IMR-90 (cell line): ENCODE measurements around the gene FAS. TPM values are rescaled to one million over a fixed set of nuclear protein-coding genes. Genes with fewer than 3 reads are reported as not detected.
A peak's percentile ranks its signal among the peaks of the same experiment; 100 is the strongest.

Experiments used
- ATAC-seq: fragments of 200-7000 bp; cut with Tn5 transposase; 2 replicates; pipeline ENCODE4 v1.9.1; 2020; ENCODE audit warnings: low read depth, mild to moderate bottlenecking, moderate library complexity
- BruUV-seq: library from RNA; stranded (reverse); fragments of 400-500 nt; replicated peaks from 2 replicates; lab custom pipeline; 2021; lab: Mats Ljungman, UMichigan
- CTCF ChIA-PET: fragments of 300-600 bp; formaldehyde crosslinking; extraction: SDS; loops from one replicate; lab custom pipeline; 2021; ENCODE audit warnings: antibody characterized with exemption; lab: Yijun Ruan, JAX
- POLR2A ChIA-PET: fragments of 300-600 bp; sonication (Branson Sonifier 250); formaldehyde crosslinking; loops from one replicate; lab custom pipeline; 2022; ENCODE audit warnings: antibody characterized with exemption; ENCODE audit not compliant: unreplicated experiment; lab: Charles Lee
- DNase-seq: peaks from one replicate; pipeline ENCODE4 v3.0.0; 2013
- H2AFZ ChIP-seq: replicated peaks from 2 replicates; pipeline ENCODE3; 2013; ENCODE audit warnings: low read length, mild to moderate bottlenecking; ENCODE audit not compliant: poor library complexity
- H2AK5ac ChIP-seq: 2 replicates; pipeline ENCODE4 v1.6.1; 2013; ENCODE audit warnings: low read depth, low read length, inconsistent platforms
- H2AK9ac ChIP-seq: replicated peaks from 2 replicates; pipeline ENCODE3; 2013; ENCODE audit warnings: mild to moderate bottlenecking, low read depth, low read length, moderate library complexity; ENCODE audit not compliant: poor library complexity
- H2BK120ac ChIP-seq: 2 replicates; pipeline ENCODE4 v1.6.1; 2013; ENCODE audit warnings: low read depth, low read length, inconsistent platforms
- H2BK15ac ChIP-seq: 3 replicates; pipeline ENCODE4 v1.6.1; 2013; ENCODE audit warnings: low read depth, low read length, inconsistent platforms
- H2BK20ac ChIP-seq: 2 replicates; pipeline ENCODE4 v1.6.1; 2013; ENCODE audit warnings: low read depth, mild to moderate bottlenecking, inconsistent platforms, low read length, moderate library complexity
- H2BK5ac ChIP-seq: 2 replicates; pipeline ENCODE4 v1.6.1; 2013; ENCODE audit warnings: mild to moderate bottlenecking, low read depth, low read length, inconsistent platforms; ENCODE audit not compliant: poor library complexity, severe bottlenecking
- H3K14ac ChIP-seq: replicated peaks from 2 replicates; pipeline ENCODE4 v1.6.1; 2013; ENCODE audit warnings: low read depth, low read length, inconsistent platforms
- H3K18ac ChIP-seq: 2 replicates; pipeline ENCODE4 v1.6.1; 2013; ENCODE audit warnings: low read depth, low read length, control low read depth
- H3K23ac ChIP-seq: 2 replicates; pipeline ENCODE4 v1.6.1; 2013; ENCODE audit warnings: low read depth, low read length, inconsistent platforms
- H3K27ac ChIP-seq: 2 replicates; pipeline ENCODE4 v1.5.1; 2013; ENCODE audit warnings: mild to moderate bottlenecking, control low read depth, low read length; ENCODE audit not compliant: insufficient read depth
- H3K27me3 ChIP-seq: 2 replicates; pipeline ENCODE4 v1.6.1; 2013; ENCODE audit warnings: low read length; ENCODE audit not compliant: control insufficient read depth, insufficient read depth
- H3K36me3 ChIP-seq: 2 replicates; pipeline ENCODE4 v1.6.1; 2013; ENCODE audit warnings: low read length, mixed read lengths; ENCODE audit not compliant: control insufficient read depth, insufficient read depth
- H3K4ac ChIP-seq: 2 replicates; pipeline ENCODE4 v1.6.1; 2013; ENCODE audit warnings: low read depth, low read length, inconsistent platforms
- H3K4me1 ChIP-seq: 2 replicates; pipeline ENCODE4 v1.6.1; 2013; ENCODE audit warnings: low read length, mixed read lengths; ENCODE audit not compliant: control insufficient read depth, insufficient read depth
- H3K4me2 ChIP-seq: 2 replicates; pipeline ENCODE4 v1.6.1; 2013; ENCODE audit warnings: low read depth, mild to moderate bottlenecking, control low read depth, low read length, moderate library complexity
- H3K4me3 ChIP-seq: 2 replicates; pipeline ENCODE4 v1.5.1; 2013; ENCODE audit warnings: low read depth, mild to moderate bottlenecking, control low read depth, low read length, moderate library complexity; ENCODE audit not compliant: insufficient read depth
- H3K56ac ChIP-seq: 2 replicates; pipeline ENCODE4 v1.6.1; 2013; ENCODE audit warnings: low read length, inconsistent platforms; ENCODE audit not compliant: insufficient read depth; ENCODE audit errors: extremely low read depth
- H3K79me1 ChIP-seq, 2 experiments: 2 replicates each; pipeline ENCODE4 v1.6.1; 2013; ENCODE audit warnings: low read length in 2 of 2, inconsistent platforms in 1 of 2, low read depth in 1 of 2
- H3K9ac ChIP-seq: 2 replicates; pipeline ENCODE4 v1.6.1; 2013; ENCODE audit warnings: low read depth, low read length, control low read depth
- H3K9me1 ChIP-seq: 2 replicates; pipeline ENCODE4 v1.6.1; 2013; ENCODE audit warnings: low read length, inconsistent platforms; ENCODE audit not compliant: insufficient read depth
- H3K9me3 ChIP-seq: 2 replicates; pipeline ENCODE4 v1.6.1; 2013; ENCODE audit warnings: low read length; ENCODE audit not compliant: control insufficient read depth, insufficient read depth
- H4K20me1 ChIP-seq: 2 replicates; pipeline ENCODE4 v1.6.1; 2013; ENCODE audit warnings: low read length, inconsistent platforms; ENCODE audit not compliant: insufficient read depth
- H4K5ac ChIP-seq: 2 replicates; pipeline ENCODE4 v1.6.1; 2013; ENCODE audit warnings: mild to moderate bottlenecking, low read depth, low read length, control low read depth
- H4K8ac ChIP-seq, 2 experiments: 2 replicates each; pipeline ENCODE4 v1.6.1; 2013; ENCODE audit warnings: low read depth in 2 of 2, low read length in 2 of 2, control low read depth in 1 of 2, inconsistent platforms in 1 of 2
- H4K91ac ChIP-seq: 2 replicates; pipeline ENCODE4 v1.6.1; 2013; ENCODE audit warnings: low read depth, low read length, inconsistent platforms; ENCODE audit not compliant: insufficient read depth
- BHLHE40 ChIP-seq: fragments of 150-350 bp; IDR thresholded peaks from 2 replicates; pipeline ENCODE4 v1.6.1; 2016; ENCODE audit warnings: mild to moderate bottlenecking, low read depth, low read length
- MXI1 ChIP-seq: IDR thresholded peaks from 2 replicates; pipeline ENCODE4 v1.6.1; 2012; ENCODE audit warnings: low read depth, mild to moderate bottlenecking, low read length, moderate library complexity, borderline replicate concordance
- RAD21 ChIP-seq: IDR thresholded peaks from 2 replicates; pipeline ENCODE4 v1.6.1; 2012; ENCODE audit warnings: low read length, improper control_type of control experiment
- RFX5 ChIP-seq: IDR thresholded peaks from 2 replicates; pipeline ENCODE4 v1.8.0; 2012; ENCODE audit warnings: low read depth, mild to moderate bottlenecking, low read length, moderate library complexity
- WGBS, 2 experiments: methylation state at CpG; one replicate each; pipeline versions ENCODE4 v1.1.5 to v1.1.7; 2013; ENCODE audit warnings: missing lambda C conversion rate in 2 of 2; ENCODE audit not compliant: insufficient read length in 1 of 2; ENCODE audit errors: extremely low coverage in 2 of 2; 5-methylcytosine and 5-hydroxymethylcytosine counted together
- dilution Hi-C: fragments of 300-500 bp; cut with HindIII; formaldehyde crosslinking; loops from one replicate; pipeline ENCODE4 v1.14.3; 2018; ENCODE audit warnings: low sequenced_read_pairs; ENCODE audit not compliant: unreplicated experiment
- in situ Hi-C: fragments of 300-500 bp; cut with MboI; formaldehyde crosslinking; loops from 3 replicates; pipeline ENCODE4 v1.14.3; 2019; ENCODE audit warnings: low sequenced_read_pairs, inconsistent platforms, mixed read lengths
- intact Hi-C: fragments of 100-400 bp; cut with micrococcal nuclease; formaldehyde crosslinking; loops from 2 replicates; pipeline ENCODE4 v1.10.0; 2022
- polyA plus RNA-seq, 3 experiments: library from polyadenylated mRNA; depleted of rRNA; stranded (reverse); fragments of >200 nt; gene quantifications; 2 replicates each; pipeline ENCODE4 v1.2.3, GENCODE V29; 2012; ENCODE audit warnings: low replicate concordance in 1 of 3
- total RNA-seq: library from RNA; depleted of rRNA; stranded (reverse); fragments of >200 nt; gene quantifications from 2 replicates; pipeline ENCODE4 v1.2.3, GENCODE V29; 2012
- TF ChIP-seq, protein P1 (sequence below): conservative IDR thresholded peaks from 2 replicates; pipeline ENCODE4 v1.5.1; 2012; ENCODE audit warnings: mild to moderate bottlenecking, low read depth, low read length, improper control_type of control experiment

Gene FAS
- total and polyA plus RNA-seq, 2 of the 4 experiments (the other 2 are of a cell fraction) = 34.3 to 53.8 TPM

DNA sequence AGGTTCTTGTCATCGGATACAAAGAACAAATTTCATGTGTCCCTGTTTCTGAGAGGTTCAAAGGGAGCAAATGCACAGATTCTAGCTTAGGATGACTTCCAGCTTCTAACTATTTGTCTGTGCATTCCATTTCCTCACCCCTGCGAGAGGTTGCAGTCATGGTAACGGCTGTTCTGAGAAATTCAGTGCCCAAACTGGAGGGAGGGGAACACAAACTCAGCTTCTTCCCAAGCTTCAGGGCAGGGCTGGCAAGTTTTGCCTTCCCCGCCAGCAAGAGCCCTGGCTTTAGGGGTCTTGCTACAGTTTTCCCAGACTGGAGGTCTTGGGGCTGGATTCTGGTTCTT, 11.1 kb downstream of the FAS start:
- Histone ChIP-seq H3K9ac (no peak overlapping the region), H3K23ac (no peak overlapping the region; the same call in 1 of the 2 replicates), H2AK5ac (no peak overlapping the region), H3K4me1 (peaks cover 11% of the 10 kb centered on the region), H2AFZ (no peak overlapping the region), H3K9me3 (no peaks in the 10 kb centered on the region), H3K27me3 (no peaks in the 10 kb centered on the region), H2BK15ac (no peak overlapping the region), H3K9me1 (peaks cover 10% of the 10 kb centered on the region; the same call in 1 of the 2 replicates), H3K56ac (no peak overlapping the region), H3K36me3 (peaks cover 10% of the 10 kb centered on the region), H3K27ac (peak overlapping the region; percentile 1; the same call in 1 of the 2 replicates), H2BK5ac (no peak overlapping the region), H3K4ac (0 out of 2 replicates have a peak overlapping the region, but pooled peaks have one; percentile 1), H4K20me1 (peaks cover 15% of the 10 kb centered on the region; the same call in 1 of the 2 replicates), H3K79me1 (peaks cover 24 to 51% of the 10 kb centered on the region in 2 experiments), H3K18ac (no peak overlapping the region), H3K14ac (0 out of 2 replicates have a peak overlapping the region, but pooled peaks have one; percentile 18), H4K5ac (no peak overlapping the region), H4K8ac (no peak overlapping the region), H2BK20ac (no peak overlapping the region), H3K4me3 (no peak overlapping the region), H2AK9ac (no peak overlapping the region), H3K4me2 (peak overlapping the region; percentile 55), H4K91ac (no peak overlapping the region), H2BK120ac (no peak overlapping the region)
- dilution Hi-C loops (loop anchor here (25.0 kb wide), 1 partner anchor 211 kb away; the partner anchor contains the start of gene CH25H), in situ Hi-C loops (no loop called here), intact Hi-C loops (no loop called here)
- ChIA-PET POLR2A (no interaction called here), CTCF (interaction anchor here (0.7 kb wide), 2 partner anchors 56 to 220 kb away, joined by 3 to 4 read pairs; no protein-coding TSS in a partner anchor)
- TF ChIP-seq BHLHE40 (no peak), RFX5 (no peak), MXI1 (no peak), RAD21 (no peak)
- TF ChIP-seq, protein P1, sequence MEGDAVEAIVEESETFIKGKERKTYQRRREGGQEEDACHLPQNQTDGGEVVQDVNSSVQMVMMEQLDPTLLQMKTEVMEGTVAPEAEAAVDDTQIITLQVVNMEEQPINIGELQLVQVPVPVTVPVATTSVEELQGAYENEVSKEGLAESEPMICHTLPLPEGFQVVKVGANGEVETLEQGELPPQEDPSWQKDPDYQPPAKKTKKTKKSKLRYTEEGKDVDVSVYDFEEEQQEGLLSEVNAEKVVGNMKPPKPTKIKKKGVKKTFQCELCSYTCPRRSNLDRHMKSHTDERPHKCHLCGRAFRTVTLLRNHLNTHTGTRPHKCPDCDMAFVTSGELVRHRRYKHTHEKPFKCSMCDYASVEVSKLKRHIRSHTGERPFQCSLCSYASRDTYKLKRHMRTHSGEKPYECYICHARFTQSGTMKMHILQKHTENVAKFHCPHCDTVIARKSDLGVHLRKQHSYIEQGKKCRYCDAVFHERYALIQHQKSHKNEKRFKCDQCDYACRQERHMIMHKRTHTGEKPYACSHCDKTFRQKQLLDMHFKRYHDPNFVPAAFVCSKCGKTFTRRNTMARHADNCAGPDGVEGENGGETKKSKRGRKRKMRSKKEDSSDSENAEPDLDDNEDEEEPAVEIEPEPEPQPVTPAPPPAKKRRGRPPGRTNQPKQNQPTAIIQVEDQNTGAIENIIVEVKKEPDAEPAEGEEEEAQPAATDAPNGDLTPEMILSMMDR = no peak
- ATAC-seq (peak; percentile 79), DNase-seq (peak; percentile 31)
- WGBS, 2 experiments = 80% methylated on average over 1 of the region's 4 CpGs; no CpG with 5 or more reads in 1 of the 2 experiments
- no TSS peak for BruUV-seq
